ENCODE measurements around the gene CTDP1.

The CTDP1 gene

DNA sequence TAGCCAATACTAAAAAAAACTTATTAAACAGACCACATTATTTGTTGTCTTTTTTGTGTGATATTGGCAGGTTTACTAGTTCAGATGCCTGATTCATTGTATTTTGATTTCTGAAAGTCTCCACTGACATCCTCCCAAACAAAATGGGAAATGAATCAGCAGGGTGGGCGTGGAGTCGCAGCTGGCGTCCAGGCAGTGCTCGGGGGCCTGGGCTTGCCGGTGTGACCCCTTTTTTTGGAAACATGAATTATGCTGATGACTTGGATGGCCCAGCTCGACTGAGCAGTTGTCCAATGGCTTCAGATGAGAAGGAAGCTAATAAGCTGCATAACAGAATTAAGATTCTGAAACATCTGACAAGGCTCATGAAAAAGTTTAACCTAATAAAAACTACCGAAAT, 116.4 kb downstream of the CTDP1 start:
- no peak for DNase-seq (ENCODE audit: low read depth, low spot score)

DNA sequence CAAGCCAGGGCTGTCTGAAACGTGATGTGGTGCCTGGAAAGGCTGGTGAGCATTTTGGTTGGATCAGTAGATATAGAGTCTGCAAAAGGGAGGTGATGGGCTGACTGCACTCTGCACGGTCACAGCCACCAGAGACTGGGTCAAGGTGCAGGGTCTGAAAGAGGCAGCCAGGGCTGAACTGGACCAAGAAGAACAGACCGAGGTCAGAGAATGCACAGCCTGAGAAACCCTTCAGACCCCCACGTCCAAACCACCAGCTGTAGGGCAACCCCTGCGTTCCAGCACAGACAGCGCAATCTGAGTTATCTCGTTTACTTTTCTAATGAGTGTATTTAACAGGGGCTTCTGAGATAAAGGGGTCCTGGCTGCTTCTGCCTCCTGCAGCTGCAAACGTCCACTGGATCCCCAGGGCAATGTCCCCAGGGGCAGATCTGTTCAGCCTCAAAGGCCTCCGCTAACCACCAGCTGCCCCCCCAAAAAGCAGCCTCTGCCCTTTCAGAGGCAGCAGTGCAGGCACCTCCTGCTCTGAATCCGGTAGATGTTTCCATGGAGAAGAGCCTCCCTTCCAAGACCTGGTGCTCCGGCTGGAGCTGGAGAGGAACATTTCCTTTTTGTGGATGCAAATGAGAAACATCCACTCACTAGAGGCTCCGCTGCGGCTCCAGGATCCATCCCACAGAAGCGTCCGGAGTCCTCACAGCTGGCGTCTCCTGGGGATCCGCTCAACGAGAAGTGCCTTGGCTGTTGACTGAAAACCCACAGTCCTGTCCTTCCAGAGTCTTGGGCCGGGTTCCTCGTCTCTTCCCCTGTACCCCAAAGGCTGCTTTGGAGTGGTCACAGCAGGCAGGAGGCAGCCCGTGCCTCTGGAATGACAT, 117.2 kb downstream of the CTDP1 start:
- DNase-seq (ENCODE audit: low read depth, low spot score) = no peak

DNA sequence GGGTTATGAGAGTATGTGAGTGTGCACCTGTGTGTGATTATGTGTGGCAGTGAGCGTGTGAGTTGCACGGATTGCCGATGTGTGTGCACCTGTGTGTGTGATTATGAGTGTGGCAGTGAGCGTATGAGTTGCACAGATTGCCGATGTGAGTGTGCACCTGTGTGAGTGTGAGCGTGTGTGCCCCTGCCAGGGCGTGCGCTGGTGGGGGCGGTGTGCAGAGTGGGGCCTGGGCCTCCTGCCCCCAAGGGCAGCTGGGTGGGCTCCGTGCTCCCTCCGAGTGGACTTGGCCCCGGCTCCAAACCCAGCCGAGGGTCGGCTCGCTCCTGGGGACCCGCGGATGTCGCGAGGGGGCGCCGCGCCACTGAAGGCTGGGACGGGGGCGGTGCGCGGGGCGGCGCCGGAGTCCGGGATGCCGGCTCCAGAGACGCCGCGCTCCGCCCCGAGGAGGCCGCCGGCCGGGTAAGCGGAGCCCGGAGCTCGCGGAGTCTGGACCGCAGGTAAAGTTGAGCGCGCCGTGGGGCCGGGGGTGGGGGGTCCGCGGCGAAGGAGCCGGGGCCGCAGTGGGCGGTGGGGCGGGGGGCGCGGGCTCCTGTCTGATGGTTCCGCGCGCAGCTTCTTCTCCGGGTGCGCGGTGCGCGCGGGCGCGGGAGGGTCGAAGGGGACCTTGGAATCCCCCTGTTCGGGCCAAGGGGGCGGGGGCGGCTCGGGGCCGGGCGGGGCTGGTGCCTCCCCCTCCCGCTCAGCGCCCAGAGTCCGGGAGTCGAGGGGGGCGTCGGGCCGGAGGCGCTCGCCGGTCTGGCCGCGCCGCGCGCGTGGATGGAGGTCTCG, 118.1 kb downstream of the CTDP1 start, which contains the start of gene KCNG2:
KCNG2 (plus strand) TSS at position 421 of the 828 bp plus-strand sequence. CDS start 65,730 bp downstream, outside the sequence.
- DNase-seq (ENCODE audit: low read depth, low spot score) = no peak

DNA sequence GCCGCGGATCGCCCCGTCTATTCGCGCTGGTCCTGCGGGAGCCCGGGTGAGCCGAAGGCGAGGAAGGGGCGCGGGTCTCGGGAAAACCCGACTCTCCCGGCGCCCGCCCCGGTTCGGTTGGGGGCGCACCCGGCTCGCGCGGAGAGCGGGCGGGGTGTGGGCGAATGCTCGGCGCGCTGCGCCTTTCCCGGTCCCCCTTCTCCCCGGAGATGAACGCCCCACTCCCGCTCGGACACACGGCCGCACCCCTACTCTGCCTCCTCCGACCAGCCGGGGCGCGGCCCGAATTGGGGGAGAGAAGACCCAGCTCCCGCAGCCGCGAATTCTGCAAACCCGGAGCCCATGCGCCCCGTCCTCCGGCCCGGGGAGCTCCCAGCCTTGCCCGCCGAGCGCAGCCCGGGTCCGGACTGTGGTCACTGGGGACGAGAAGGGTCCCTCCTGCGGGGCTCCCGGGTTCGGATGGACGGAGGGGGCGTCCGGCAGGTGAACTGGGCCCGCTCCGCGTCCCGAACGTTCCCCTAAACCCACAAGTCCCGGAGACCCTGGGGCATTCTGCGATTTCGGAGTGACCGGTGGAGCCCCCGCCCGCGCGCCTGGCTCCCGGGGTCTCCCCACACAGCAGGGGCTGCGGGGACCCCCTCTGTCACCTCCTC, 118.9 kb downstream of the CTDP1 start:
- DNase-seq (ENCODE audit: low read depth, low spot score) = no peak

DNA sequence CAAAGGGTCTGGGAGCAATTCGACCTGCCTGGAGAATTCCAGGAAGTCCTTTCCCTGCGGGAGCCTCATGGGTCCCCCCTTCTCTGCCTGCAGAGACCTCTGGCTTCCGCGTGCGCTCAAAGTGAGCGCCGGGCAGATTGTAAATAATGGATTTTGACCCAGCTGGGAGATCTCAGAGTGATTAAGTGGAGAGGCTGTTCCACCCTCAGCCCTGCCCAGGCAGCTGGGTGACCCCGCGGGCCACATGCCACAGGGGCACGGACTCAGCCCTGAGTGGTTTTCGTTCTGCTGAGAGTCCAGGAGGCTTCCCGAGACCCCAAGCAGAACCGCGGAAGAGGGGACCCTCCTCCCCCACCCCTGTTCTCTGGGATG, 119.4 kb downstream of the CTDP1 start:
- DNase-seq (ENCODE audit: low read depth, low spot score) = no peak

DNA sequence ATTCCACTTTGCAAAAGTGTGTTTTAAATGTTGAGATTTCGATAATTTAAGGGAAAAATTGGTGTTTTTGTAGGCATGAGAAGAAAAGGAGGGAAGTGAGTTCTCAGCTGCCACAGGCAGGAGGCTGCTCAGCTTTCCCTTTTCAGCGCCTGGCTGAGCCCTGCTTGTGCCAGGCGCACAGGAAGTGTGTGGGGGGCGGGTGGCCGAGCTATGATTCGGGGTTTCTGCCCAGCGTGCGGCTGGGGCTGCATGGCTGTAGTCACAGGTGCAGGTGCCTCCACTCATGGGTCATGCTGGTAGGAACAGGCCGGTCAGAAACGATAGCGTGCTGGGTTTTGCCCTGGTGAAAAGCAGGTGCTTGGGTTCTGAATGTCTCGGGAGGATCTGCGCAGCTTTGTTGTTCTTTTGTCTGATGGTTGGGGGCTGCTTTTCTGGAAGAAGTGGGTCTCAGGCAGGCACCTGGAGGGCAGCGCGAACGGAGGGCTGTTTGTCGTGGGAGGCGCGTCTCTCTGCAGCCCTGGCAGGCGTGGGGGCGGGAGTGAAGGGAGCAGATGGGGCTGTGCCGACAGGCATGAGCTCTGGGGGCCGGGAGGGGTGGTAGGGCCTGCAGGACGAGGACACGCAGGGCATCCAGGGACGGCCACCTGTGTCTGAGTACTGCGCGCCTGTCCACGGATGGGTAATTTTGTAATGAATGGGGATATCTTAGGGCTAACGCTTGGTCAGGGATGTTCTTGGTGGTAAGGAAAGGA, 120.2 kb downstream of the CTDP1 start:
- no peak for DNase-seq (ENCODE audit: low read depth, low spot score)

DNA sequence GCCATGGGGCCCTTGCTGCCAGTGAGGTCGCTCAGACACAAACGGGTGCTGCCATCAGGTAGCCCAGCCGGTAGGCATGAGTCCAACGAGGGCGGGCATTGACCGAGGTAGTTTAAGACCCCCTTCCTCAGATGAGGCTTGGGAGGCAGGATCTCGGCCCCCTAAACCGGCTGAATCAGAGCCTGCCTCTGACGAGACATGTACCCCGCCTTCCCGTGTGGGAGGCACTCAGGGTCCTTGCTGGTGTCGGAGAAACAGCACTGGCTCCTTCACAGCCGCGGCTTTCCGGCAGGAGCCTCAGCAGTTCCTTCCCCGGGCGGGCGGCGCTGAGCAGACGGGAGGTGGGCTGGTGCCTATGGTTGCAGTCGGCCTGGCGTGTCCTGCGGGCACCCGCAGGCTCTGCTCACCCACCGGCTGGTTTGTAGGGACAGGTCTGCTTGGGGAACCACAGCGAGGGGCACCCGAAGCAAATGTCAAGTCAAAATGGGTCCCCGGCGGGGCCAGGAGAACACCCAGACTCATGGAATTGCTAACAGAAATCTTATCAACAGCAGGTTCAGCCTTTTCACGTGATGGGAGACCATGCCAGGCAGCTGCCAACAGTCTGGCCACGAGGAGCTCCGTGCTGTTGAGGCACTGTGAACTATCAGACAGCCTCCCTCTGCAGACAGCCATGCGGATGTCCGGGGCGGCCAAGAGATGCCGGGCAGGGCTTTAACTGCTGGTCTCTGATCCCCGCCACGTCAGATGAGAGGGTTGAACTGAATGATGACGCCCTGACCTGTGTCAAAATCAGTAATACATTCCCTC, 121.0 kb downstream of the CTDP1 start:
- DNase-seq (ENCODE audit: low read depth, low spot score) = no peak

DNA sequence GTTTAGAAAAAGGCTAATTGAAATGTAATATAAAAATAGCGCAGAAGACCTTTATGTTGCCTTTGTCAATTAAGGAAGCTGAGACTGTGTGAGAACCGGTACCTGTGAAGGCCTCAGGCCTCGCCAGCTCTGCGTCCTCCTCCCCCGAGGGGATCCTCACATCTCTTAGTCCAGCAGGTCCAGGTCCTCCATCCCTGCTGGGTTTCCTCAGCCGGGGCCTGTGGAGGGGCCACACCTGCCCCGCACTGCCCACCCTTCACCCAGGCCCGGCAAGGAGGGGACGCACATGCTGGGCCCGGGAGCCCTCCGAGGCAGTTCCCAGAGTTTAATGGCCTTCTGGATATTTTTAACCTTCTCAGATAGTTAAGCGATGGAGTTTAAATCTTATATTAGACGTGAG, 121.6 kb downstream of the CTDP1 start:
- no peak for DNase-seq (ENCODE audit: low read depth, low spot score)

DNA sequence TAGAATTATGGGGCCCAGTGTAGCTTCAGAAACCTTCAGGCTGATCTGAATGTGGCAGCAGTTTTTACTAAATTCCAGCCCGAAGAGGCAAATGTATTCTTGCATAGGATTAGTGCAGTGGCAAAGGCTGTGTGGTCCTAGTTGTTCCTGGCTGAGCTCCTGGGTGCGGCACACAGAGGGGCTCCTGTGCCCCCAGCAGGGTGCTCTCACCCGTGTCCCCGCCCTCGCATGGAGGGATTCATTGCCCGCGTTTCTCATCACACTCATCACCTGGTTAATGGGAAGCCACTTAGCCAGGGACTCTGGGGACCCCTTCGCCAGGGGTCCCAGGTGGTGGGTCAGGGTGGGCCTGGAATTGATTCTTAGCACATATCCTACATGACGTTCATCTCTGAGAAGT, 122.0 kb downstream of the CTDP1 start:
- no peak for DNase-seq (ENCODE audit: low read depth, low spot score)

DNA sequence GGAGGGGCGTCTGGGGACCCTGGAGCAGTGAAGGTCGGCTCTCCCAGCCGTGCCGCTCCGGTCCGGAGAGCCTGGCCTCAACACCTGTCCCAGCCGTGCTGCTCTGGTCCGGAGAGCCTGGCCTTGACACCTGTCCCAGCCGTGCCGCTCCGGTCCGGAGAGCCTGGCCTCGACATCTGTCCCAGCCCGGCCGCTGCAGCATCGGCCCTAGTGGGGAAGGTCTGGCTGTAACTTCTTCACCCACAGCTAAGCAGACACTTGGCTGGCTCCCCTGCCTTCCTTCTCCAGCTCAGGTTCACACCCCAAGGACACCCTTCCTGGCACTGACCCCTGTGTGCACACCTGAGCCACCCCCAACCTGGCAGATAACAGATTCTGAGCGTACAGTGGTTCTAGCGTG, 122.7 kb downstream of the CTDP1 start:
- DNase-seq (ENCODE audit: low read depth, low spot score) = no peak

DNA sequence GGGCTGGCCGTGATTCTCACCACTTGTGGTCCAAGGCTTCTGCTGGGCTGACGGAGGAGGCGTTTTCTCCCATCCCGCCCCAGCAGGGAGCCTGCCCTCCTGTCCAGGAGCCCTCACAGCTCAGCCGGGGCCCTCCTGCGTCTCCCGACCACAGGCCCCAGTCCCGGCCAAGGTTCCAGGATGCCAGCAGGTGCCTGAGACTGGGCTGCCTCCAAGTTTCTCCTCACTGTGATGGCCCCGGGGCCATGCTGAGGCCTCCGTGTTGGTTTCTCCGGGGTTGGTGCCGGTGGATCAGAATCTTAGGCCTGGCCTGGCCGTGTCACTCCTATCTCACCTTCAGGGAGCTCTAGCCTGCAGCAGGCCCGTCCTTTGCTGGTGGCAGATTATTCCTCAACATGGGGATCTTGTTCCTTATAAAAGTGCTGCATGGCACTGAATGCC, 124.0 kb downstream of the CTDP1 start:
- no peak for DNase-seq (ENCODE audit: low read depth, low spot score)

Measured in iPS DF 19.7 (cell line).